ENCODE data around the gene RELA. TPM values are rescaled to one million over a fixed set of nuclear protein-coding genes. Genes with fewer than 3 reads are reported as not detected.

RELA gene
- total and polyA plus RNA-seq, 2 of the 13 experiments (the other 11 are each of a cell fraction or from before 2014, with no cell fraction given), result 21.4 to 40.5 TPM

GRCh38 chr11:65637794-65638419, 24.8 kb downstream of the RELA start, which contains the start of gene SIPA1 (continued):
- no peak for TF ChIP-seq ZNF780A (CRISPR knock-in tag; IDR thresholded peaks at IDR 0.05)
- TF ChIP-seq ASH2L (IDR thresholded peaks at IDR 0.05; ENCODE audit: insufficient read length, low read depth, low read length), result peak; percentile 50
- TF ChIP-seq SP2 (CRISPR knock-in tag; IDR thresholded peaks at IDR 0.05), result no peak
- TF ChIP-seq ZBTB33 (CRISPR knock-in tag; IDR thresholded peaks at IDR 0.05), result no peak
- TF ChIP-seq SSRP1 (CRISPR knock-in tag; IDR thresholded peaks at IDR 0.05), result no peak
- TF ChIP-seq ZNF414 (CRISPR knock-in tag; IDR thresholded peaks at IDR 0.05), result no peak; the same call in 1 of the 2 replicates
- TF ChIP-seq KDM2A (CRISPR knock-in tag; IDR thresholded peaks at IDR 0.05; ENCODE audit: borderline replicate concordance, low read depth), result peak; percentile 89
- TF ChIP-seq NFE2L1 (CRISPR knock-in tag; IDR thresholded peaks at IDR 0.05; ENCODE audit: borderline replicate concordance), result no peak
- TF ChIP-seq ZNF280D (CRISPR knock-in tag; IDR thresholded peaks at IDR 0.05), result no peak
- TF ChIP-seq ZNF503 (CRISPR knock-in tag; IDR thresholded peaks at IDR 0.05), result no peak
- TF ChIP-seq FOXK2 (IDR thresholded peaks at IDR 0.05), result no peak
- TF ChIP-seq SALL2 (CRISPR knock-in tag; IDR thresholded peaks at IDR 0.05), result no peak
- no peak for TF ChIP-seq ZNF276 (CRISPR knock-in tag; IDR thresholded peaks at IDR 0.05; ENCODE audit: low read depth)
- no peak for TF ChIP-seq RFXANK (CRISPR knock-in tag; IDR thresholded peaks at IDR 0.05)
- TF ChIP-seq SNRNP70 (IDR thresholded peaks at IDR 0.05; ENCODE audit: low read depth, low read length), result no peak
- TF ChIP-seq ZNF713 (CRISPR knock-in tag; IDR thresholded peaks at IDR 0.05), result 0 out of 2 replicates have a peak, but pooled peaks have one; percentile 39
- TF ChIP-seq NFE2L2 (IDR thresholded peaks at IDR 0.05; ENCODE audit: low read length), result no peak
- TF ChIP-seq TEAD2 (CRISPR knock-in tag; IDR thresholded peaks at IDR 0.05), result no peak
- TF ChIP-seq POLR2G (IDR thresholded peaks at IDR 0.05; ENCODE audit: low read depth, low read length), result peak; percentile 74
- TF ChIP-seq SYNCRIP (IDR thresholded peaks at IDR 0.05; ENCODE audit: insufficient read depth, low read depth, low read length), result no peak
- no peak for TF ChIP-seq PPARG (CRISPR knock-in tag; conservative IDR thresholded peaks at IDR 0.05)

Measured in HepG2 (cell line).